T47D (cell line): ENCODE data around the gene GJB6.

Experiments used
- DNase-seq, 2 experiments: peaks; one replicate each; pipeline versions ENCODE4 v3.0.0 to v3.0.0-alpha.2; 2011 to 2012; ENCODE audit warnings: low read depth in 1 of 2, low spot score in 1 of 2
- JUND ChIP-seq: IDR thresholded peaks from 2 replicates; pipeline ENCODE4 v1.6.1; 2012; ENCODE audit warnings: low read depth
- in situ Hi-C: cut with HindIII; loops from 2 replicates; pipeline ENCODE4 v1.10.0; 2016; ENCODE audit warnings: low sequenced_read_pairs, low pct_unique_long_range_greater_than_20kb

Gene GJB6

DNA sequence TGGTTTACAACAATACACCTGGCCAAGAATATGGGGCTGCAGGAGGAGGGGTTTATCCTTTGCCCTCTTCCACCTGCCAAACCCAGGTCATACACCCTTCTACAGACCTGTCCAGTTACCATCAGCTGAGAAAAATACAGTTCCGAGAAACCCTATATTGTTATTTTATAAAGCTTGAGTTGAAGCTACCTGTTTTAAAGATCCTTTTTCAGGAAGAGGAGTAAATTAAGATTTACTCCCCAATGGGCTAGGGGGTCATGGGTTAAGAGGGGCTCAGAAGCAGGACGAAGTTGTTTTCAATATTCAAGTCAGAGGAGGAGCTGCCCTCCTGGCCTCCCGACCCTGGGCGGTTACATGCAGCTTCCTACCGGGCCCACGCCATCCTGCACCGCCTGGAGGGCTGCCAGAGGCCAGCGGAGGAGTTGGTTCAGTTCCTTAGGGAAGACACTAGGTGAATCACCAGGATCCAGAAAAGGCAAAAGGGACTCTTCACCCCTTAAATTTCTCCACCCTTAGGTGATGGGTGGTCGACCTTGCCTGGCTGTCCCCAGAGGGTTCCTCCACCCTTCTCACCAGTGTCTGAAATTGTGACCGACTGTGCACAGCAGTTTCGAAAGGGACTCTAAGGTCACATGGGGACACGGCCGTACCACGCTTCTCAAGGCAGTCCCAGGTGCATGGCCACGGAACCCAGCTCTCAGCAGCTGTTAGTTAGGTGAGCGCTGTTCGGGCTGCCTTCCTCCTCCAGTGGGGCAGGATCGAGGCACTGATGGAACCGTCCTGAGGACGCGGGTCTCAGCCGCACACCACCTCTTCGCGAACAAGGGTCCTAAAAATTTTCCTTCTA is 40.6 kb downstream of the GJB6 start:
- in situ Hi-C loops: loop anchor here (25.0 kb wide), 1 partner anchor 296 kb away; no protein-coding TSS in a partner anchor
- TF ChIP-seq JUND: no peak
- no peak for DNase-seq

- in situ Hi-C loops: loop anchor here (25.0 kb wide), 1 partner anchor 297 kb away; no protein-coding TSS in a partner anchor
- DNase-seq: no peak
- no peak for TF ChIP-seq JUND
Measured at GRCh38 chr13:20190481-20191310, 41.4 kb downstream of the GJB6 start.

DNA sequence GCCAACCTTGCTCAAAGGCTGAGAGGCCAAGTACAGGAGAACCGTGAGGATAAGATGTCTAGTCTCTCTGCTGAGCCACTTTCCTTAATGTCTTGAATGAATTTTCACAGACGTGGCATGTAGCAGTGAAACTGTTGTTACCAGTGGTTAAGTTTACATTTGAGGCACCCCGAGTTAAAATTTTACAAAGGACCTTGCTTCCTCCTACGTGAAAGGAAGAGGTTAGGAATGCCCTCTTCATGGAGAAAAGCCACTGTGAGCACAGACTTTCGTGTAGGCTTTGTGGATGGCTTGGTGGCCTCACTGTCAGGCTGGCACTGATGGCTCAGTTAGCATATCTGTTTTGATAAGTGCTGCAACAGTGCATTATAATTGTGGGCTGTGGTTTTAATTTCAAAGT is 42.0 kb downstream of the GJB6 start:
- no peak for TF ChIP-seq JUND
- no peak for DNase-seq
- in situ Hi-C loops: loop anchor here (25.0 kb wide), 1 partner anchor 297 kb away; no protein-coding TSS in a partner anchor

DNA sequence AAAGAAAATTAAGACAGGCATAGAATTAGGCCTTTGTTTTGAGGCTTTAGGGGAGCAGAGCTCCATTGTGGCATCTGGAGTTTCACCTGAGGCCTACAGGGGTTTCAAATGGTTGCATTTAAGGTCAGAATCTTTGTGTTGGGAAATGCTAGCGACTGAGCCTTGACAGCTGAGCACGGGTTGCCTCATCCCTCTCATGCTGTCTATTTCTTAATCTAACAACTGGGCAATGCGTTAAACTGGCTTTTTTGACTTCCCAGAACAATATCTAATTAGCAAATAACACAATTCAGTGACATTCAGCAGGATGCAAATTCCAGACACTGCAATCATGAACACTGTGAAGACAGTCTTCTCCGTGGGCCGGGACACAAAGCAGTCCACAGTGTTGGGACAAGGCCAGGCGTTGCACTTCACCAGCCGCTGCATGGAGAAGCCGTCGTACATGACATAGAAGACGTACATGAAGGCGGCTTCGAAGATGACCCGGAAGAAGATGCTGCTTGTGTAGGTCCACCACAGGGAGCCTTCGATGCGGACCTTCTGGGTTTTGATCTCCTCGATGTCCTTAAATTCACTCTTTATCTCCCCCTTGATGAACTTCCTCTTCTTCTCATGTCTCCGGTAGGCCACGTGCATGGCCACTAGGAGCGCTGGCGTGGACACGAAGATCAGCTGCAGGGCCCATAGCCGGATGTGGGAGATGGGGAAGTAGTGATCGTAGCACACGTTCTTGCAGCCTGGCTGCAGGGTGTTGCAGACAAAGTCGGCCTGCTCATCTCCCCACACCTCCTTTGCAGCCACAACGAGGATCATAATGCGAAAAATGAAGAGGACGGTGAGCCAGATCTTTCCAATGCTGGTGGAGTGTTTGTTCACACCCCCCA is 43.2 kb downstream of the GJB6 start:
- TF ChIP-seq JUND: no peak
- in situ Hi-C loops: loop anchor here (25.0 kb wide), 1 partner anchor 298 kb away; no protein-coding TSS in a partner anchor
- no peak for DNase-seq

DNA sequence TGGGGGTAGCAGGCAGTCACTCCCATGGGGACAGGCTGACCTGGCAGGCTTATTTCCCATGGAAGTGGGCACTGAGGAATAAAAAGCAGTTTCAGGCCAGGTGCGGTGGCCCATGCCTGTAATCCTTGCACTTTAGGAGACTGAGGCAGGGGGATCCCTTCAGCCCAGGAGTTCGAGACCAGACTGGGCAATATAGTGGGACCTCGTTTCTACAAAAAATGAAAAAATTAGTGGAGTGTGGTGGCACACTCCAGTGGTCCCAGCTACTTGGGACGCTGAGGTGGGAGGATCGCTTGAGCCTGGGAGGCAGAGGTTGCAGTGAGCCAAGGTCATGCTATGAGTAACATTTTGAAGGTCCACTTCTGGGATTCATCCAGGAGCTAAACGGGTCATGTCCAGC is 45.3 kb downstream of the GJB6 start:
- in situ Hi-C loops: loop anchor here (25.0 kb wide), 1 partner anchor 301 kb away; no protein-coding TSS in a partner anchor
- DNase-seq: no peak
- TF ChIP-seq JUND: no peak

DNA sequence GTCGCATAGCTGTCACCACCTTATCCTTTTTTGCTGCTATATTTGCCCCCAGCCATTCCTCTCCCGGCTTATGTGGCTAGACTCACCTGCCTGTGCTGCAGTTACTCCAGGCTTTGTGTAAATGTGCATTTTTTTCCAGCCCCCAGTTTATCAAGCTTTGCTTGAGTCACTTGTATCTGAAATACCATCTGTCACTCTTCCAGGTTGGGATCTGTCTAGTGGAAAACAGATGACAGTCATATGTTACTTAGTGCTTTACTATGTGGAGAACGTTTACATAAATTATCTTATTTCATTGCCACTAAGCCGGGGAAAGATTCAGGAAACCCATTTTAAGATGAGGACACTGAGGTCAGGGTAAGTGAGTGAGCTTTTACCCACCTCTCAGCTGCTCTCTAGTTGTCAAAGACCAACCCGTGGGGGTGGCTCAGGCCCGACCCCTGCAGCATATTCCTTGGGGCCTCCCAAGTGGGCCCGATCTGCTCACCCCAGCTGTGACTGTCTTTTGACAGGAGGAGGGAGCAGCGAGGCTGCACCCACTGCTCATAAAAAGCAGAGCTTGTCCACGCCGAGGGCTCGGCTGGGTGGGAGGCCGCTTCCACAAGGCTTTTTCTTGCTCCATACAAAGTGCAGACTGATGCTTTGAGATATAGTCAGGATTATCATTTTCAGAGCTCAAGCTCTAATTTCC is 46.6 kb downstream of the GJB6 start:
- TF ChIP-seq JUND: no peak
- in situ Hi-C loops: loop anchor here (25.0 kb wide), 1 partner anchor 302 kb away; no protein-coding TSS in a partner anchor
- DNase-seq: no peak

- in situ Hi-C loops: loop anchor here (25.0 kb wide), 1 partner anchor 305 kb away; no protein-coding TSS in a partner anchor
- no peak for TF ChIP-seq JUND
- peak; percentile 62 to 70 for DNase-seq
Measured at GRCh38 chr13:20182231-20182846, 49.8 kb downstream of the GJB6 start.

GRCh38 chr13:20181188-20181587 is 50.9 kb downstream of the GJB6 start:
- no peak for DNase-seq
- in situ Hi-C loops: loop anchor here (25.0 kb wide), 1 partner anchor 306 kb away; no protein-coding TSS in a partner anchor
- no peak for TF ChIP-seq JUND

DNA sequence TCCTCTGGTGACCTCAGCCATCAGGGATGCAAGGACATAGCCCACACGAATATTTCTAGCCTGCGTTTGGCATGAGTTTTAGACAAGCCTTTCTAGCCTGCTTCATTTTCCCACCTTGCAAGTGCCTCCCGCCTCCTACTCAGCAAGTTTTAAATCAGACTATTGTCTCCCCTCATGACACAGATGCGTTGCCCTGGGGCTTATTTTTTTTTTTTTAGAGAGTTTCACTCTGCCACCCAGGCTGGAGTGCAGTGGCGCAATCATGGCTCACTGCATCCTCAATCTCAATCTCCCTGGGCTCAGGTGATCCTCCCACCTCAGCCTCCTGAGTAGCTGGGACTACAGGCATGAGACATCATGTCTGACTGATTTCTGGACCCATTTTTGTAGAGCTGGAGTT is 54.0 kb downstream of the GJB6 start:
- TF ChIP-seq JUND: no peak
- DNase-seq: no peak
- in situ Hi-C loops: loop anchor here (25.0 kb wide), 1 partner anchor 309 kb away; no protein-coding TSS in a partner anchor

DNA sequence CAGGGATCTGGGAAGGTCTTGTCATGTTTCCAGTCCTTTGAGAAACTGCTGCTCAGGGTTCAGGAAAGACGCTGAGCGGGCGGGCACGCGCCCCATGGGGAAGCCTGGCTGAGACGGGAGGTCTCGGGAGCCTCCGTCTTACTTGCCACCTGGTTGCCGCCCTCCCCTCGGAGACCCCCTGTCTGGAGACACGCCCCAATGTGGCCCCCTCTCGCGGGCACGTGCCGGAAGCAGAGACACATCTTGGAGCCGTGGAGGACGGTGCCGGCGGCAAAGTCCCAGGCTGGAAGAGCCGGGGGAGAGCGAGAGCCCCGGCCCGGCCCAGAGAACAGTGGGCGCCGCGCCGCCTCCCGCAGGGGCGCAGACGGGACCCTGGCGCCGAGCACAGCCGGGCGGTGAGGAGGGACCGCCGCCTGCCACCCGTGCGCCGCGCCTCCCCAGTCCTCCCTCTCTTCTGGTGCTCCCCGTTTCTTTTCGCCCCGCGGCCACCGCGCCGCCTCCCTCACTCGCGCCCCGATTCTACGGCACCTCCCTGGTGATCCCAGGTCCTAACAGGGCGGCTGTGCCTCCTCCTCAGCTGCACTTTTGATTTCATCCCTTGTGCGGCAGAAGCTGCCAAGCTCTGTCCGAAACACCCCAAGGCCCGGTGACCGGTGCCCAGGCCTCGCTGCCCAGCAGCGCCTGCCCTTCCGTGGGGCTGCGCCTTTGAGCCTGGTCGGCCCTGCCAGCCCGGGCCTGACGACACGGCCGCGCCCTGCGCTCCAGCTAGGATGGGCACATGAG is 54.9 kb downstream of the GJB6 start:
- DNase-seq: no peak
- no peak for TF ChIP-seq JUND
- in situ Hi-C loops: loop anchor here (25.0 kb wide), 1 partner anchor 310 kb away; no protein-coding TSS in a partner anchor
